ENCODE measurements around the gene AGK.

- no peak for TF ChIP-seq POLR2AphosphoS5 (IDR thresholded peaks at IDR 0.05; ENCODE audit: borderline replicate concordance, low read depth, low read length)
- TF ChIP-seq EZH2 (IDR thresholded peaks at IDR 0.05) = no peak
- no peak for TF ChIP-seq FOXP2 (optimal IDR thresholded peaks at IDR 0.05; ENCODE audit: control extremely low read depth, extremely low read length, insufficient read depth)
These were observed 8.8 kb downstream of the AGK start for GRCh38 chr7:141559961-141560360.

Data from SK-N-MC (cell line).